PC-3 (cell line): ENCODE results near the gene TRPM1. TPM values are rescaled to one million over a fixed set of nuclear protein-coding genes. Genes with fewer than 3 reads are reported as not detected.

Source experiments
- ATAC-seq: fragments of 200-7000 bp; cut with Tn5 transposase; 2 replicates; pipeline ENCODE4 v1.9.1; 2020; ENCODE audit warnings: mild to moderate bottlenecking, moderate library complexity
- BruUV-seq: library from RNA; stranded (reverse); fragments of 400-500 nt; replicated peaks from 2 replicates; lab custom pipeline; 2021; lab: Mats Ljungman, UMichigan
- CTCF ChIA-PET: fragments of 300-600 bp; sonication (Branson Sonifier 250); formaldehyde crosslinking; loops from one replicate; lab custom pipeline; 2022; ENCODE audit warnings: antibody characterized with exemption; lab: Charles Lee
- POLR2A ChIA-PET: fragments of 300-600 bp; sonication (Branson Sonifier 250); formaldehyde crosslinking; loops from one replicate; lab custom pipeline; 2022; ENCODE audit warnings: antibody characterized with exemption; ENCODE audit not compliant: unreplicated experiment; lab: Charles Lee
- DNase-seq: peaks from one replicate; pipeline ENCODE4 v3.0.0-alpha.2; 2015
- H2AFZ ChIP-seq: fragments of 300-600 bp; sonication (generic); 2 replicates; pipeline ENCODE4 v1.6.0; 2016; ENCODE audit warnings: antibody characterized with exemption, low read length
- H3F3A ChIP-seq: fragments of 300-600 bp; sonication (generic); one replicate; pipeline ENCODE4 v1.6.0; 2017; ENCODE audit warnings: antibody characterized with exemption, low read length, control low read depth, mild to moderate bottlenecking; ENCODE audit not compliant: unreplicated experiment
- H3K27ac ChIP-seq: fragments of 300-600 bp; sonication (generic); 2 replicates; pipeline ENCODE4 v1.5.1; 2016; ENCODE audit warnings: mild to moderate bottlenecking, low read length
- H3K27me3 ChIP-seq: fragments of 300-600 bp; sonication (generic); 2 replicates; pipeline ENCODE4 v1.6.1; 2016; ENCODE audit warnings: low read length, mixed read lengths
- H3K36me3 ChIP-seq: fragments of 300-600 bp; sonication (generic); 2 replicates; pipeline ENCODE4 v1.6.1; 2016; ENCODE audit warnings: low read depth, mixed run types, low read length, mixed read lengths
- H3K4me1 ChIP-seq: fragments of 300-600 bp; sonication (generic); 2 replicates; pipeline ENCODE4 v1.5.1; 2016; ENCODE audit warnings: low read length; ENCODE audit not compliant: insufficient read depth
- H3K4me2 ChIP-seq: fragments of 300-600 bp; sonication (generic); 2 replicates; pipeline ENCODE4 v1.6.0; 2016; ENCODE audit warnings: low read length
- H3K4me3 ChIP-seq: fragments of 300-600 bp; sonication (generic); 2 replicates; pipeline ENCODE4 v1.5.1; 2016; ENCODE audit warnings: mild to moderate bottlenecking, low read length, mixed read lengths
- H3K79me2 ChIP-seq: fragments of 300-600 bp; sonication (generic); 2 replicates; pipeline ENCODE4 v1.6.1; 2017; ENCODE audit warnings: low read length, mixed read lengths
- H3K9ac ChIP-seq: fragments of 300-600 bp; sonication (generic); 2 replicates; pipeline ENCODE4 v1.6.0; 2016; ENCODE audit warnings: mild to moderate bottlenecking, low read length
- H3K9me2 ChIP-seq: fragments of 300-600 bp; sonication (generic); replicated peaks from 2 replicates; pipeline ENCODE4 v1.6.1; 2016; ENCODE audit warnings: mixed run types, low read length, mixed read lengths
- H3K9me3 ChIP-seq: fragments of 300-600 bp; sonication (generic); 2 replicates; pipeline ENCODE4 v1.6.1; 2016; ENCODE audit warnings: low read length, mixed read lengths
- H4K20me1 ChIP-seq: fragments of 300-600 bp; sonication (generic); 2 replicates; pipeline ENCODE4 v1.6.1; 2016; ENCODE audit warnings: low read length, mixed read lengths
- CTCF ChIP-seq: fragments of 300-600 bp; sonication (generic); conservative IDR thresholded peaks from 2 replicates; pipeline ENCODE4 v1.5.1; 2017; ENCODE audit warnings: antibody characterized with exemption, low read depth, mild to moderate bottlenecking, low read length
- EZH2 ChIP-seq: fragments of 300-600 bp; sonication (generic); IDR thresholded peaks from one replicate; pipeline ENCODE4 v1.6.1; 2017; ENCODE audit warnings: antibody characterized with exemption, mild to moderate bottlenecking, low read length; ENCODE audit not compliant: unreplicated experiment
- EZH2phosphoT487 ChIP-seq: fragments of 300-600 bp; sonication (generic); IDR thresholded peaks from 2 replicates; pipeline ENCODE4 v1.6.1; 2018; ENCODE audit warnings: mild to moderate bottlenecking, antibody characterized with exemption, low read length, borderline replicate concordance
- intact Hi-C: fragments of 100-400 bp; cut with micrococcal nuclease; formaldehyde crosslinking; loops from 2 replicates; pipeline ENCODE4 v1.9.0; 2023
- total RNA-seq: library from RNA; depleted of rRNA; stranded (reverse); fragments of >200 nt; gene quantifications from 2 replicates; pipeline ENCODE4 v1.2.3, GENCODE V29; 2014

TRPM1 gene
- total RNA-seq, 1 experiment from 2014 or later: not detected

GRCh38 chr15:31021067-31021665 lies 80.4 kb downstream of the TRPM1 start:
- H4K20me1 ChIP-seq: no peaks in the 10 kb centered on the region
- no peaks in the 10 kb centered on the region for H3K36me3 ChIP-seq
- no TSS peak for BruUV-seq
- no peak for DNase-seq
- 0 out of 2 replicates have a peak, but pooled peaks cover 3% of the 10 kb centered on the region for H3K27me3 ChIP-seq
- no peak overlapping the region for H3K9ac ChIP-seq
- no peak for TF ChIP-seq EZH2phosphoT487
- H3K4me1 ChIP-seq: no peaks in the 10 kb centered on the region
- ATAC-seq: no peak
- CTCF ChIA-PET: no interaction called here
- H3K27ac ChIP-seq: no peak overlapping the region
- H3K79me2 ChIP-seq: no peaks in the 10 kb centered on the region
- H3K4me3 ChIP-seq: no peak overlapping the region
- no peak overlapping the region for H3K4me2 ChIP-seq
- no peaks in the 10 kb centered on the region for H3F3A ChIP-seq
- intact Hi-C loops: no loop called here
- H3K9me2 ChIP-seq: no peaks in the 10 kb centered on the region
- no peak overlapping the region for H2AFZ ChIP-seq
- POLR2A ChIA-PET: no interaction called here
- H3K9me3 ChIP-seq: no peaks in the 10 kb centered on the region

GRCh38 chr15:31020542-31020941 lies 81.0 kb downstream of the TRPM1 start:
- ATAC-seq (peak; percentile 20; the same call in 1 of the 2 replicates), DNase-seq (no peak)
- ChIA-PET CTCF (no interaction called here), POLR2A (no interaction called here)
- Histone ChIP-seq H3K4me2 (no peak overlapping the region), H3K9ac (no peak overlapping the region), H2AFZ (no peak overlapping the region), H3K79me2 (no peaks in the 10 kb centered on the region), H3F3A (no peaks in the 10 kb centered on the region), H3K4me3 (no peak overlapping the region), H3K4me1 (no peaks in the 10 kb centered on the region), H3K9me2 (no peaks in the 10 kb centered on the region), H3K36me3 (no peaks in the 10 kb centered on the region), H3K9me3 (no peaks in the 10 kb centered on the region), H4K20me1 (no peaks in the 10 kb centered on the region), H3K27me3 (no peaks in the 10 kb centered on the region), H3K27ac (no peak overlapping the region)
- intact Hi-C loops: no loop called here
- TF ChIP-seq EZH2phosphoT487: no peak
- no peak for TF ChIP-seq EZH2
- TF ChIP-seq CTCF: no peak
- no TSS peak for BruUV-seq

GRCh38 chr15:31019986-31020385 lies 81.5 kb downstream of the TRPM1 start:
- H3K9me3 ChIP-seq: no peaks in the 10 kb centered on the region
- H3K4me3 ChIP-seq: no peak overlapping the region
- H3K9me2 ChIP-seq: no peaks in the 10 kb centered on the region
- H4K20me1 ChIP-seq: no peaks in the 10 kb centered on the region
- H3K9ac ChIP-seq: no peak overlapping the region
- no peaks in the 10 kb centered on the region for H3K27me3 ChIP-seq
- ATAC-seq (no peak), DNase-seq (no peak)
- ChIA-PET POLR2A (no interaction called here), CTCF (no interaction called here)
- H3K27ac ChIP-seq: no peak overlapping the region
- intact Hi-C loops: no loop called here
- H3K36me3 ChIP-seq: no peaks in the 10 kb centered on the region
- no peaks in the 10 kb centered on the region for H3K79me2 ChIP-seq
- H3K4me2 ChIP-seq: no peak overlapping the region
- TF ChIP-seq CTCF (no peak), EZH2 (no peak)
- H3F3A ChIP-seq: no peaks in the 10 kb centered on the region
- no peaks in the 10 kb centered on the region for H3K4me1 ChIP-seq
- H2AFZ ChIP-seq: no peak overlapping the region
- BruUV-seq: no TSS peak
